MCF 10A (cell line): ENCODE measurements around the gene HPSE. TPM values are rescaled to one million over a fixed set of nuclear protein-coding genes. Genes with fewer than 3 reads are reported as not detected.

ENCODE experiments used
- BruUV-seq: library from RNA; stranded (reverse); fragments of 400-500 nt; replicated peaks from 2 replicates; lab custom pipeline; 2021; lab: Mats Ljungman, UMichigan
- CTCF ChIA-PET: fragments of 300-600 bp; sonication (Branson Sonifier 250); formaldehyde crosslinking; extraction: SDS; loops from one replicate; lab custom pipeline; 2021; ENCODE audit warnings: antibody characterized with exemption, inconsistent platforms; lab: Yijun Ruan, JAX
- POLR2A ChIA-PET: fragments of 300-600, 350-650 bp; sonication (Branson Sonifier 250); formaldehyde crosslinking; extraction: SDS; loops from one replicate; lab custom pipeline; 2020; ENCODE audit warnings: antibody characterized with exemption, inconsistent platforms; lab: Yijun Ruan, JAX
- DNase-seq: peaks from one replicate; pipeline ENCODE4 v3.0.0-alpha.2; 2018; ENCODE audit not compliant: unreplicated experiment
- H3K27ac Mint-ChIP-seq: one replicate; pipeline ENCODE4 v1.8.0; 2022; ENCODE audit warnings: mild to moderate bottlenecking, low read depth, mixed read lengths; ENCODE audit not compliant: unreplicated experiment
- H3K27me3 Mint-ChIP-seq: one replicate; pipeline ENCODE4 v1.8.0; 2022; ENCODE audit warnings: mixed read lengths; ENCODE audit not compliant: insufficient read depth, unreplicated experiment
- H3K36me3 Mint-ChIP-seq: one replicate; pipeline ENCODE4 v1.8.0; 2022; ENCODE audit warnings: mild to moderate bottlenecking, moderate library complexity, mixed read lengths; ENCODE audit not compliant: insufficient read depth, unreplicated experiment
- H3K4me1 Mint-ChIP-seq: one replicate; pipeline ENCODE4 v1.8.0; 2022; ENCODE audit warnings: mixed read lengths; ENCODE audit not compliant: insufficient read depth, unreplicated experiment
- H3K4me3 Mint-ChIP-seq: one replicate; pipeline ENCODE4 v1.8.0; 2022; ENCODE audit warnings: mild to moderate bottlenecking, moderate library complexity, mixed read lengths; ENCODE audit not compliant: unreplicated experiment
- H3K9me3 Mint-ChIP-seq: one replicate; pipeline ENCODE4 v1.8.0; 2022; ENCODE audit warnings: mixed read lengths; ENCODE audit not compliant: unreplicated experiment
- intact Hi-C: fragments of 100-400 bp; cut with micrococcal nuclease; formaldehyde crosslinking; loops from 2 replicates; pipeline ENCODE4 v1.14.1; 2022
- total RNA-seq: library from RNA; stranded (reverse); gene quantifications from 2 replicates; pipeline ENCODE4 v1.2.3, GENCODE V29; 2022
- TF ChIP-seq, protein P1 (sequence below): fragments of 200-600 bp; IDR thresholded peaks from one replicate; pipeline ENCODE4 v1.8.0; 2022; ENCODE audit warnings: antibody characterized with exemption, mild to moderate bottlenecking; ENCODE audit not compliant: unreplicated experiment

HPSE gene
- total RNA-seq, 1 experiment from 2014 or later: 5.5 TPM

- Mint-ChIP-seq H3K27me3 (no peaks in the 10 kb centered on the region), H3K27ac (peak overlapping the region; percentile 97), H3K4me3 (peak overlapping the region; percentile 86), H3K9me3 (no peaks in the 10 kb centered on the region), H3K4me1 (peaks cover 24% of the 10 kb centered on the region), H3K36me3 (no peaks in the 10 kb centered on the region)
- intact Hi-C loops: loop anchor here (2.0 to 10.0 kb wide), 2 partner anchors 356 to 820 kb away; no protein-coding TSS in a partner anchor
- CTCF ChIA-PET: interaction anchor here (0.7 to 5.6 kb wide), 9 partner anchors 18 to 231 kb away, joined by 3 to 85 read pairs (median 5); no protein-coding TSS in a partner anchor
- peak; percentile 59 for DNase-seq
- BruUV-seq: TSS peak; percentile 97
- TF ChIP-seq, protein P1, sequence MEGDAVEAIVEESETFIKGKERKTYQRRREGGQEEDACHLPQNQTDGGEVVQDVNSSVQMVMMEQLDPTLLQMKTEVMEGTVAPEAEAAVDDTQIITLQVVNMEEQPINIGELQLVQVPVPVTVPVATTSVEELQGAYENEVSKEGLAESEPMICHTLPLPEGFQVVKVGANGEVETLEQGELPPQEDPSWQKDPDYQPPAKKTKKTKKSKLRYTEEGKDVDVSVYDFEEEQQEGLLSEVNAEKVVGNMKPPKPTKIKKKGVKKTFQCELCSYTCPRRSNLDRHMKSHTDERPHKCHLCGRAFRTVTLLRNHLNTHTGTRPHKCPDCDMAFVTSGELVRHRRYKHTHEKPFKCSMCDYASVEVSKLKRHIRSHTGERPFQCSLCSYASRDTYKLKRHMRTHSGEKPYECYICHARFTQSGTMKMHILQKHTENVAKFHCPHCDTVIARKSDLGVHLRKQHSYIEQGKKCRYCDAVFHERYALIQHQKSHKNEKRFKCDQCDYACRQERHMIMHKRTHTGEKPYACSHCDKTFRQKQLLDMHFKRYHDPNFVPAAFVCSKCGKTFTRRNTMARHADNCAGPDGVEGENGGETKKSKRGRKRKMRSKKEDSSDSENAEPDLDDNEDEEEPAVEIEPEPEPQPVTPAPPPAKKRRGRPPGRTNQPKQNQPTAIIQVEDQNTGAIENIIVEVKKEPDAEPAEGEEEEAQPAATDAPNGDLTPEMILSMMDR: no peak
- POLR2A ChIA-PET: interaction anchor here (0.7 to 3.0 kb wide), 25 partner anchors 10 to 395 kb away, joined by 3 to 24 read pairs (median 5); partner anchors contain the start of genes COPS4, HELQ, HPSE and MRPS18C
These were observed 49.6 kb downstream of the HPSE start for GRCh38 chr4:83285055-83285407.

DNA sequence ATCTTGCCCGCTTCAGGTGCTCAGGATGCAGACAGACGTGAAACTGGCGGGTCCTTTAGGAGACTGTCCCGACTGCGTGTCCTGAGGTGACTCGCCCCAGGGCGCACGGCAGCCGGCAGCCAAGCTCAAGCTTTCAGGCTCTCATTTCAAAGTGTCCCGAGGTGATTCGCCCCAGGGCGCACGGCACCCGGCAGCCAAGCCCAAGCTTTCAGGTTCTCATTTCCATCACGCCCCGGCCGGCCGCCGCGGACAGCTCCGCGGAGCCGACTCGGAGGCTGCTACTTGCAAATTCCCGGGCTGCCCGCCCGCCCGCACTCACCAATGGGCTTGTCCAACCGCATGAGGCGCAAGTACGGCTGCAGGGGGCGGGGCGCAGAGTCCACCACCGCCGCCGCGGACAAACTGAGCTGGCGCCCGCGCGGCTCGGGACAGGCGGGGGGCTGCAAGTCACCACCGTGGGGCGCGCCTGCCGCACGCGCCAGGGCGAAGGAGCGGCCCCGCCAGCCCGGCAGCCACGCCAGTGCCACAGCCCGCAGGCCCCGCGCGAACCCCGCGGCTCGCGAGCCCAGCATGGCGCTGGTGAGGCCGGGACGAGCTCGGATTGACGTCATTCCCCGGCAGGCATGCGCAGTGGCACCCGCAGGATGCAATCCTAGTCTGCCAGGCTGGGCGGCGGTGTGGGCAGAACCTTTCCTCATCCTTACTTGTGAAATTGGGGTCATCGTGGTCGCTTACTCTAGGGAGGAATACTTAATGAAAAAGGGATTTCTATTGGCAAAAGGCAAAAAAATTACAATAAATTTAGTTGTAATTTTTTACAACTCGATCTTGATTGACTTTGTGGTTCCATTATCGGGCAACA, 50.2 kb downstream of the HPSE start, which contains the start of gene COQ2:
TSS of gene COQ2 (minus strand) at position 606 of the 862 bp plus-strand sequence. CDS start at position 572, 34 bp downstream.
- H3K9me3 Mint-ChIP-seq: no peaks in the 10 kb centered on the region
- peak within 1 kb of the TSS; percentile 97 for H3K27ac Mint-ChIP-seq
- no TSS peak for BruUV-seq
- peak within 1 kb of the TSS; percentile 86 for H3K4me3 Mint-ChIP-seq
- TF ChIP-seq, protein P1: no peak
- peak; percentile 94 for DNase-seq
- ChIA-PET CTCF (interaction anchor here (0.6 to 5.6 kb wide), 15 partner anchors 8 to 1793 kb away, joined by 3 to 85 read pairs (median 4); no protein-coding TSS in a partner anchor), POLR2A (interaction anchor here (0.7 to 3.0 kb wide), 28 partner anchors 9 to 477 kb away, joined by 3 to 24 read pairs (median 5); partner anchors contain the start of genes COPS4, HELQ, HPSE and MRPS18C)
- H3K4me1 Mint-ChIP-seq: peaks cover 24% of the 10 kb centered on the region
- intact Hi-C loops: loop anchor here (1.0 to 10.0 kb wide), 4 partner anchors 171 to 820 kb away; partner anchors contain the start of genes HELQ and THAP9
- H3K27me3 Mint-ChIP-seq: no peaks in the 10 kb centered on the region
- no peaks in the 10 kb centered on the region for H3K36me3 Mint-ChIP-seq

DNA sequence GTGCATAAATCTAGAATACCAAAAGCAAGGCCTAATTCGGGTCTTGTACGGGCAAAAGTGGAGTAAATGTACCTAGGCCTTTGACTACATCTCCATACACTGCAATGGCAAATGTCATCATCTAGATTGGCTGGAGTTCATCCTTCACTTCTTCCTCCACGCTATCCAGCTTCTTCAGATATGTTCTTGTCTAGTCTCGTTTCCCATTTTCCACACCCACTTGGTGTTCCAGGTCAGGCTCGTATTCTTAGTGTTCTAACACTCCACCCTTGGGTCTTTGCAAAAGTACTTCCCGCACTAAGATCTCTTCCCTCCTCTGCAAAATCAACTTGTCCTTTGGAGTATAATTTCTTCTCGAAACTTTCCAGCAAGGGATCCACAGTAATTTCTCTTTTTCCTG, 51.5 kb downstream of the HPSE start:
- Mint-ChIP-seq H3K4me1 (peaks cover 24% of the 10 kb centered on the region), H3K27me3 (no peaks in the 10 kb centered on the region), H3K27ac (peak overlapping the region; percentile 50), H3K36me3 (no peaks in the 10 kb centered on the region), H3K4me3 (peak overlapping the region; percentile 86), H3K9me3 (no peaks in the 10 kb centered on the region)
- POLR2A ChIA-PET: interaction anchor here (0.6 to 3.0 kb wide), 9 partner anchors 8 to 383 kb away, joined by 3 to 24 read pairs (median 12); partner anchors contain the start of genes COPS4, HELQ, HPSE and MRPS18C
- intact Hi-C loops: loop anchor here (2.0 to 10.0 kb wide), 3 partner anchors 22 to 818 kb away; partner anchors contain the start of gene THAP9
- BruUV-seq: no TSS peak
- CTCF ChIA-PET: interaction anchor here (0.6 to 5.6 kb wide), 17 partner anchors 10 to 431 kb away, joined by 3 to 85 read pairs (median 5); partner anchors contain the start of gene COPS4
- DNase-seq: no peak
- TF ChIP-seq, protein P1: no peak
